HEK293T (cell line): ENCODE results near the gene CCR6.

Source experiments
- CTCF ChIA-PET: fragments of 350-600 bp; formaldehyde crosslinking; extraction: SDS; loops from one replicate; lab custom pipeline; 2021; ENCODE audit warnings: antibody characterized with exemption, inconsistent platforms; lab: Yijun Ruan, JAX
- POLR2A ChIA-PET: fragments of 350-600 bp; formaldehyde crosslinking; extraction: SDS; loops from one replicate; lab custom pipeline; 2020; ENCODE audit warnings: antibody characterized with exemption, inconsistent platforms; lab: Yijun Ruan, JAX
- DNase-seq: peaks from one replicate; pipeline ENCODE4 v3.0.0; 2012; ENCODE audit warnings: mixed read lengths; ENCODE audit errors: extremely low spot score
- ARNT ChIP-seq: fragments of 450-650 bp; IDR thresholded peaks from 2 replicates; pipeline ENCODE4 v1.6.1; 2017; ENCODE audit warnings: mild to moderate bottlenecking
- BHLHE40 ChIP-seq: fragments of 450-650 bp; IDR thresholded peaks from 2 replicates; pipeline ENCODE4 v1.6.1; 2016; ENCODE audit warnings: mild to moderate bottlenecking, moderate library complexity, borderline replicate concordance
- CTBP1 ChIP-seq: fragments of 450-650 bp; IDR thresholded peaks from 2 replicates; pipeline ENCODE4 v1.6.1; 2016; ENCODE audit warnings: borderline replicate concordance
- ELF4 ChIP-seq: fragments of 450-650 bp; IDR thresholded peaks from 2 replicates; pipeline ENCODE4 v1.6.1; 2017; ENCODE audit warnings: antibody characterized with exemption
- FOXA1 ChIP-seq: fragments of 450-650 bp; IDR thresholded peaks from 2 replicates; pipeline ENCODE4 v1.6.1; 2016; ENCODE audit warnings: mild to moderate bottlenecking
- FOXK2 ChIP-seq: fragments of 450-650 bp; IDR thresholded peaks from 2 replicates; pipeline ENCODE4 v1.6.1; 2016; ENCODE audit warnings: mild to moderate bottlenecking
- FOXM1 ChIP-seq: fragments of 450-650 bp; IDR thresholded peaks from 2 replicates; pipeline ENCODE4 v1.6.1; 2017; ENCODE audit warnings: mild to moderate bottlenecking, borderline replicate concordance
- HDGF ChIP-seq: fragments of 450-650 bp; IDR thresholded peaks from 2 replicates; pipeline ENCODE4 v1.6.1; 2017; ENCODE audit warnings: antibody characterized with exemption, borderline replicate concordance
- L3MBTL2 ChIP-seq: fragments of 450-650 bp; conservative IDR thresholded peaks from 2 replicates; pipeline ENCODE4 v1.6.1; 2016; ENCODE audit warnings: mild to moderate bottlenecking
- LEF1 ChIP-seq: fragments of 450-650 bp; IDR thresholded peaks from 2 replicates; pipeline ENCODE4 v1.6.1; 2017; ENCODE audit warnings: mild to moderate bottlenecking, borderline replicate concordance
- NFRKB ChIP-seq: fragments of 450-650 bp; IDR thresholded peaks from 2 replicates; pipeline ENCODE4 v1.6.1; 2016; ENCODE audit warnings: mild to moderate bottlenecking, moderate library complexity
- PKNOX1 ChIP-seq: fragments of 450-650 bp; IDR thresholded peaks from 2 replicates; pipeline ENCODE4 v1.6.1; 2016
- SP1 ChIP-seq: fragments of 450-650 bp; IDR thresholded peaks from 2 replicates; pipeline ENCODE4 v1.6.1; 2017
- SUZ12 ChIP-seq: fragments of 450-650 bp; IDR thresholded peaks from 2 replicates; pipeline ENCODE4 v1.6.1; 2016; ENCODE audit warnings: mild to moderate bottlenecking
- TARDBP ChIP-seq: fragments of 450-650 bp; IDR thresholded peaks from 2 replicates; pipeline ENCODE4 v1.6.1; 2016
- ZNF384 ChIP-seq: fragments of 450-650 bp; IDR thresholded peaks from 2 replicates; pipeline ENCODE4 v1.6.1; 2016

Gene CCR6

DNA sequence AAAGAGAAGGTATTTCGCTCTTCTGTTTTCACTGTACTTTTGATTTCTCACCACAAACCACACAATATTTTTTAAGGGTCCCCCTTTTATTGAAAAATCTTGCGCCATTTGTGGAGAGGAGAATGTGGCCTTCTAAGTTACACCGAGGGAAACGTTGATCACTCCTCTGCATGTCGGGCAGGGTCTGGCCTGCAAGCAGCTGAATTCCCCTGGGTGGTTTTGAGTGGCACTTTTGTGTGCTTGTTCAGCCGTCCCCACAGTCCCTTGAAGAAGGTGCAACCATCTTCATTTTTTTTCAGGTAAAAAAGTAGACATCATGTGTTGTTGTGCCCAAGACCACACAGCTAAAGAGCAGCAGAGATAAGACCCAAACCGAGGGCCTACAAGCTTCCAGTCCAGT, 28.8 kb downstream of the CCR6 start:
- ChIA-PET CTCF (interaction anchor here (1.5 kb wide), 1 partner anchor 10 kb away, joined by 4 read pairs; no protein-coding TSS in a partner anchor), POLR2A (no interaction called here)
- DNase-seq = no peak
- TF ChIP-seq ELF4 = no peak
- no peak for TF ChIP-seq LEF1
- no peak for TF ChIP-seq FOXK2
- TF ChIP-seq BHLHE40 = no peak
- no peak for TF ChIP-seq FOXA1
- no peak for TF ChIP-seq FOXM1
- TF ChIP-seq CTBP1 = no peak
- no peak for TF ChIP-seq TARDBP

DNA sequence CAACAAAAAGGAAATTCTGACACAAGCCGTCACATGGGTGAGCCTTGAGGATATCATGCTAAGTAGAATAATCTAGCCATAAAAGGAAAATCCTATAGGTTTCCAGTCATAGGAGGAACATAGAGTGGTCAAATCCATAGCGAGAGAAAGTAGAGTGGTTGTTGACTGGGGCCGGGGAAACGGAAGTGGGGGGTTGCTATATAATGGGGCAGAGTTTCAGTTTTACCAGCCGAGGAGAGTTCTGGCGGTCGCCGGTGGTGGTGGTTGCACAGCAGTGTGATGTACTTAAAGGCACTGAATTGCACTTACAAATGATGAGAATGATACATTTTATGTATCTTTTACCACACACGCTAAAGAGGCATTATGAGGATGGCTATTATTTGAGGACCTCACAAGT, 30.0 kb downstream of the CCR6 start:
- ChIA-PET POLR2A (no interaction called here), CTCF (no interaction called here)
- no peak for DNase-seq
- no peak for TF ChIP-seq FOXK2
- no peak for TF ChIP-seq SUZ12
- no peak for TF ChIP-seq LEF1
- no peak for TF ChIP-seq SP1
- no peak for TF ChIP-seq ELF4
- TF ChIP-seq FOXM1 = no peak
- TF ChIP-seq L3MBTL2 = no peak
- no peak for TF ChIP-seq CTBP1
- TF ChIP-seq ARNT = no peak
- no peak for TF ChIP-seq TARDBP
- TF ChIP-seq ZNF384 = no peak
- no peak for TF ChIP-seq HDGF
- TF ChIP-seq FOXA1 = no peak
- no peak for TF ChIP-seq NFRKB
- TF ChIP-seq PKNOX1 = no peak
- TF ChIP-seq BHLHE40 = no peak

DNA sequence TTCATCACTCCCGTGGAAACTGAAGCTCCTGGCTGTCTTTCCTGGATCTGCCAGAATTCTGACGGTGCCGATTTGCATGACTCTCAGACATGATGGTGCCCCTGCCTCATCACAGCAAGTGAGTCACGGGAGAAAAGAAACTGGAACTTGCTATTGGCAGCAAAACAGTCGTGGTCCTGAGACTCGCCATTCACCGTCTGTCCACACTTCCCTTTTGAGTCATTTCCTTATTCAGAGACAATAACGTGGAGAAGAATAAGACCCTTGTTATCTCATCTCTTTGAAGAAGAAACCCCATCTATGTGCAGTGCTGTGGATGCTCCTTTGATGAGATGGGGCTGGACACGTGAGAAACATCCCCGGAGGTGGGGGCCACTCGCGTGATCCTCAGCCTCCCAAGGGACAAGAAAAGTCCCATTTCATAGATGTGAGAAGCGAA, 30.6 kb downstream of the CCR6 start:
- ChIA-PET CTCF (no interaction called here), POLR2A (no interaction called here)
- TF ChIP-seq ELF4 (no peak), FOXA1 (no peak), ARNT (no peak), LEF1 (no peak), CTBP1 (no peak), ZNF384 (no peak), FOXK2 (no peak), NFRKB (no peak), L3MBTL2 (no peak), BHLHE40 (no peak), SUZ12 (no peak), HDGF (no peak), FOXM1 (no peak), TARDBP (no peak), SP1 (no peak), PKNOX1 (no peak)
- DNase-seq = no peak

DNA sequence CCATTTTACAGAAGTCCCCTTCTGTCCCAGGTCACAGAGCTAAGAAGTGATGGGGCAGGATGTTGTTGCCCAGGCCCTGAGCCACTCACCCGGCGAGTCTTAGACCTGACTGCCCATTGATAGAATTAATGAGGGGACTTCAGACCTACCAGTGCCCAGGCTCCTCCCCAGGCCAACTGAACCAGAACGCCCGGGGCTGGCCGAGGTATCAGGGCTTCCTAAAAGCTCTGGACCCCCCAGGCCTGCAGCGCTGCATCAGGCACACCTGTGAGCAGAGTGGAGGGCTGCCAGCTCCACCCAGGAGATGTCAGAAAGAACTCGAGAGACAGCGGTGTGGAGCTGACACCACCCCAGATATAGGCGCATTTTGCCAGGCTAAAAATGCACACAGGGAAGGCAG, 31.4 kb downstream of the CCR6 start:
- TF ChIP-seq HDGF (no peak), LEF1 (no peak), BHLHE40 (no peak), CTBP1 (no peak), FOXA1 (no peak), L3MBTL2 (no peak), SP1 (no peak), ZNF384 (no peak), ELF4 (no peak), FOXK2 (no peak), FOXM1 (no peak), NFRKB (no peak), ARNT (no peak), SUZ12 (no peak), PKNOX1 (no peak), TARDBP (no peak)
- CTCF ChIA-PET = no interaction called here
- DNase-seq = no peak
- POLR2A ChIA-PET = no interaction called here

DNA sequence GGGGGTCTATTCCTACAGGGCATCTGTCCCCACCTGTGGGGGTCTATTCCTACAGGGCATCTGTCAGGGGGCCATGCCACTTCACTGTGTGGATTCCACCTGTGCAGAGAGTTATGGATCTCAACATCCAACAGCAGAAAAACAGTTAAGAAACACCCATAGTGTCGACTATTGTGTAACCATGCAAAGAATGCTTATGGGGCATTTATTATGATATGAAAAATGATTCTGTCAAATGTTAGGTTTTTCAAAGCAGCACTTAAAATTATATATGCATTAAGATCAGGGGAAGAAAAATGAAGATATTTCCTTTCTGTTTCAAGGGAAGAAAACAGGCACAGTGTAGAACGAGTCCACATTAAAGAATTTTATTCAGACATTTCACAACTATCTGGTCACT, 32.0 kb downstream of the CCR6 start:
- TF ChIP-seq SUZ12 = no peak
- ChIA-PET POLR2A (no interaction called here), CTCF (no interaction called here)
- DNase-seq = no peak

DNA sequence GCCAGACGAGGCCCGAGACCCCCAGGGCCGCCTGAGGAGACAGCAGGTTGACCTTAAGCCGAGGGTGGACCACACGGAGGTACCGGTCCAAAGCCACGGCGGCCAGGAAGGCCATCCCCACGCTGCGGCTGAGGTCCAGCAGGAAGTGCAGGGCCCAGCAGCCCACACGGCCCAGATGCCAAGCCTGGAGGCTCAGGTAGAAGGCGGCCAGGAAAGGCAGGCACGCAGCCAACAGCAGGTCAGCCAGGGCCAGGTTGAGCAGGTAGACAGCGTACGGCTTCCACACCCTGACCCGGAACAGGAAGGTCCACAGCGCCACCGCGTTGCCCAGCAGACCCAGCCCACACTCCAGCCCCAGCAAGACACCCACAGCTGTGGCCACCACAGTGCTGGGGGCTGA, 34.5 kb downstream of the CCR6 start:
- CTCF ChIA-PET = no interaction called here
- POLR2A ChIA-PET = no interaction called here
- TF ChIP-seq LEF1 (no peak), NFRKB (no peak), L3MBTL2 (no peak), SUZ12 (no peak), TARDBP (no peak), CTBP1 (no peak), FOXA1 (no peak), HDGF (no peak)
- DNase-seq = no peak

GRCh38 chr6:167157863-167158262, 35.0 kb downstream of the CCR6 start, which contains the start of gene GPR31:
Gene GPR31 (minus strand): TSS chr6:167157980. CDS start chr6:167157831, 149 bp downstream.
- CTCF ChIA-PET = no interaction called here
- TF ChIP-seq SP1 = no peak
- no peak for TF ChIP-seq FOXM1
- no peak for TF ChIP-seq SUZ12
- TF ChIP-seq FOXA1 = no peak
- DNase-seq = no peak
- POLR2A ChIA-PET = no interaction called here
